Kidney (tissue), 14 donors: Measurements from ENCODE around the gene INHBB. TPM values are rescaled to one million over a fixed set of nuclear protein-coding genes. Genes with fewer than 3 reads are reported as not detected.
"Not testable (repeated sequence)": the region's sequence is repeated elsewhere in the genome, so short reads cannot be mapped to it uniquely, and the experiment has no call there.

ENCODE experiments used
- DNase-seq, 5 donors: peaks; one replicate each; pipeline ENCODE4 v3.0.0-alpha.2; 2013 to 2020
- FAIRE-seq: peaks from 2 replicates; lab custom pipeline; 2012; peaks lifted over from hg19 to GRCh38; lab: Jason Lieb, UNC
- H3K27ac ChIP-seq, 2 donors: one replicate each; pipeline ENCODE4 v1.7.0; 2013; ENCODE audit warnings: low read depth in 2 of 2, low read length in 2 of 2, inconsistent platforms in 1 of 2
- H3K27me3 ChIP-seq: one replicate; pipeline ENCODE4 v1.7.1; 2013; ENCODE audit warnings: low read length, inconsistent platforms; ENCODE audit not compliant: control insufficient read depth, insufficient read depth
- H3K36me3 ChIP-seq, 3 donors: one replicate each; pipeline versions ENCODE4 v1.7.0 to v1.7.1; 2013; ENCODE audit warnings: low read length in 3 of 3, control low read depth in 1 of 3, inconsistent platforms in 1 of 3; ENCODE audit not compliant: insufficient read depth in 3 of 3, control insufficient read depth in 2 of 3
- H3K4me1 ChIP-seq, 3 donors: one replicate each; pipeline versions ENCODE4 v1.7.0 to v1.7.1; 2013; ENCODE audit warnings: low read length in 3 of 3, inconsistent platforms in 1 of 3, low read depth in 1 of 3; ENCODE audit not compliant: control insufficient read depth in 2 of 3, insufficient read depth in 2 of 3
- H3K4me3 ChIP-seq, 3 donors: one replicate each; pipeline versions ENCODE4 v1.7.0 to v1.8.1; 2013; ENCODE audit warnings: low read length in 3 of 3, control low read depth in 1 of 3, inconsistent platforms in 1 of 3
- H3K9ac ChIP-seq, 3 donors: one replicate each; pipeline versions ENCODE4 v1.7.0 to v1.7.1; 2013; ENCODE audit warnings: low read length in 3 of 3, control low read depth in 1 of 3, inconsistent platforms in 1 of 3
- H3K9me3 ChIP-seq, 3 donors: one replicate each; pipeline versions ENCODE4 v1.7.0 to v1.7.1; 2013; ENCODE audit warnings: low read length in 3 of 3, control low read depth in 1 of 3, inconsistent platforms in 1 of 3; ENCODE audit not compliant: control insufficient read depth in 2 of 3, insufficient read depth in 1 of 3
- CTCF ChIP-seq: IDR thresholded peaks from 3 replicates; pipeline ENCODE4 v1.5.1; 2012; ENCODE audit warnings: mild to moderate bottlenecking, moderate library complexity, borderline replicate concordance; ENCODE audit not compliant: insufficient read depth; ENCODE audit errors: extremely low read depth
- intact Hi-C: fragments of 100-400 bp; cut with DNase I; formaldehyde crosslinking; loops from one replicate; pipeline ENCODE4 v1.11.1; 2022
- polyA plus RNA-seq: library from polyadenylated mRNA; stranded (reverse); fragments of 350-450 nt; fragmentation: Illumina TruSeq; extraction: RNeasy Lipid Tissue Mini Kit (QIAGEN cat#74804); gene quantifications from one replicate; pipeline ENCODE4 v1.2.3, GENCODE V29; 2014; ENCODE audit warnings: low read depth, low replicate concordance; ENCODE audit not compliant: insufficient read depth
- total RNA-seq: library from RNA; stranded (reverse); fragmentation: NEBNext Ultra II Directional; extraction: Animal tissue kit (Norgen Biotek cat#: 25700); gene quantifications from one replicate; pipeline ENCODE4 v1.2.1, GENCODE V29; 2021
- donor health status: control.
- donor health status: control.
- donor health status: control.
- donor health status: control.
- donor health status: control.
- donor health status: DM: yes; HTN: yes; CAD: no.
- donor health status: Normal renal cell carcinoma (clear cell type).

The INHBB gene
- total and polyA plus RNA-seq, 2 donors from 2014 or later = 0.49 to 3.7 TPM

GRCh38 chr2:120308038-120308910 lies 37.7 kb upstream of the INHBB start:
- peaks cover 0 to 4% (median 0%) of the 10 kb centered on the region in 3 donors for H3K4me1 ChIP-seq
- no peak for DNase-seq
- intact Hi-C loops = no loop called here
- no peak for TF ChIP-seq CTCF
- FAIRE-seq = no peak
- H3K4me3 ChIP-seq = no peak overlapping the region
- no peak overlapping the region for H3K9ac ChIP-seq
- no peak overlapping the region for H3K27ac ChIP-seq
- peaks cover 0 to under 1% (median 0%) of the 10 kb centered on the region in 3 donors for H3K36me3 ChIP-seq
- no peaks in the 10 kb centered on the region for H3K27me3 ChIP-seq
- no peaks in the 10 kb centered on the region for H3K9me3 ChIP-seq

GRCh38 chr2:120310136-120310535 lies 35.8 kb upstream of the INHBB start:
- H3K4me3 ChIP-seq = no peak overlapping the region
- H3K9ac ChIP-seq = no peak overlapping the region
- FAIRE-seq (no peak), DNase-seq (no peak)
- intact Hi-C loops = no loop called here
- no peak for TF ChIP-seq CTCF
- no peak overlapping the region for H3K27ac ChIP-seq
- H3K36me3 ChIP-seq = no peaks in the 10 kb centered on the region
- H3K9me3 ChIP-seq = no peaks in the 10 kb centered on the region
- H3K4me1 ChIP-seq = peaks cover 0 to 4% (median 0%) of the 10 kb centered on the region in 3 donors
- H3K27me3 ChIP-seq = peaks cover 2% of the 10 kb centered on the region

- H3K9ac ChIP-seq, H3K9me3 ChIP-seq, DNase-seq, intact Hi-C loops, H3K27ac ChIP-seq, FAIRE-seq, H3K27me3 ChIP-seq, H3K4me3 ChIP-seq, H3K36me3 ChIP-seq, H3K4me1 ChIP-seq: not testable (repeated sequence)
Measured at GRCh38 chr2:120310841-120311240, 35.1 kb upstream of the INHBB start.

- TF ChIP-seq CTCF = no peak
- DNase-seq (peak in 1 of 5 donors; percentile 24), FAIRE-seq (no peak)
- Histone ChIP-seq H3K4me3 (no peak overlapping the region), H3K27me3 (peaks cover 2% of the 10 kb centered on the region), H3K4me1 (peaks cover 0 to 4% (median 0%) of the 10 kb centered on the region in 3 donors), H3K9me3 (no peaks in the 10 kb centered on the region), H3K27ac (no peak overlapping the region), H3K9ac (no peak overlapping the region), H3K36me3 (no peaks in the 10 kb centered on the region)
- intact Hi-C loops = no loop called here
Measured at GRCh38 chr2:120312076-120312475, 33.9 kb upstream of the INHBB start.
